ELF-1 (cell line): ENCODE results near the gene PLEKHG1.

Experiments
- DNase-seq: peaks from one replicate; pipeline ENCODE4 v3.0.0-alpha.2; 2016; ENCODE audit warnings: low read depth, low spot score

The PLEKHG1 gene

GRCh38 chr6:150639823-150640331 is 40.2 kb downstream of the PLEKHG1 start:
- DNase-seq = no peak

GRCh38 chr6:150640556-150641209 is 41.0 kb downstream of the PLEKHG1 start:
- DNase-seq = no peak

GRCh38 chr6:150641398-150642139 is 41.9 kb downstream of the PLEKHG1 start:
- no peak for DNase-seq

- DNase-seq = no peak
Observed at GRCh38 chr6:150646228-150646627, 46.5 kb downstream of the PLEKHG1 start.

- no peak for DNase-seq
Observed at GRCh38 chr6:150647051-150647450, 47.4 kb downstream of the PLEKHG1 start.
